HG02678 (cell line): ENCODE measurements around the gene SLCO2A1.

Experiments used
- ATAC-seq: cut with Tn5 transposase; IDR thresholded peaks from one replicate; pipeline ENCODE4 v1.9.1; 2021; ENCODE audit warnings: mild to moderate bottlenecking, moderate library complexity; ENCODE audit not compliant: unreplicated experiment

The SLCO2A1 gene

GRCh38 chr3:133887803-133888703 is 141.7 kb downstream of the SLCO2A1 start:
- no peak for ATAC-seq

- ATAC-seq: no peak
Observed at GRCh38 chr3:133887074-133887802, 142.5 kb downstream of the SLCO2A1 start.

GRCh38 chr3:133886031-133886722 is 143.5 kb downstream of the SLCO2A1 start:
- ATAC-seq: no peak

GRCh38 chr3:133884887-133885711 is 144.6 kb downstream of the SLCO2A1 start:
- ATAC-seq: no peak

- ATAC-seq: no peak
Observed at GRCh38 chr3:133884054-133884886, 145.5 kb downstream of the SLCO2A1 start.

GRCh38 chr3:133883641-133884040 is 146.1 kb downstream of the SLCO2A1 start:
- no peak for ATAC-seq

- ATAC-seq: no peak
Observed at GRCh38 chr3:133882986-133883586, 146.6 kb downstream of the SLCO2A1 start.

- ATAC-seq: no peak
Observed at GRCh38 chr3:133881939-133882825, 147.5 kb downstream of the SLCO2A1 start.

- no peak for ATAC-seq
Observed at GRCh38 chr3:133881492-133881891, 148.2 kb downstream of the SLCO2A1 start.

- no peak for ATAC-seq
Observed at GRCh38 chr3:133880886-133881455, 148.8 kb downstream of the SLCO2A1 start.

GRCh38 chr3:133880287-133880686 is 149.4 kb downstream of the SLCO2A1 start:
- ATAC-seq: no peak

GRCh38 chr3:133878518-133878917 is 151.2 kb downstream of the SLCO2A1 start:
- no peak for ATAC-seq
